ENCODE measurements around the gene ROBO1. TPM values are rescaled to one million over a fixed set of nuclear protein-coding genes. Genes with fewer than 3 reads are reported as not detected.

Gene ROBO1
- total RNA-seq, 1 experiment from 2014 or later = 35.5 TPM

- Histone ChIP-seq H3K4me3 (ENCODE audit: low read length) (no peak overlapping the region), H3K9ac (ENCODE audit: low read length) (no peak overlapping the region), H3K4me2 (ENCODE audit: low read length) (no peak overlapping the region), H3K27ac (ENCODE audit: low read length) (no peak overlapping the region), H3K36me3 (ENCODE audit: low read depth, low read length) (no peaks in the 10 kb centered on the region), H3K9me2 (replicated peaks; ENCODE audit: low read length) (no peaks in the 10 kb centered on the region), H3K27me3 (ENCODE audit: low read length) (no peaks in the 10 kb centered on the region), H3K9me3 (ENCODE audit: low read length) (peaks cover 4% of the 10 kb centered on the region; the same call in 1 of the 2 replicates), H3F3A (ENCODE audit: low read length, unreplicated experiment) (no peaks in the 10 kb centered on the region), H4K20me1 (ENCODE audit: low read length) (no peaks in the 10 kb centered on the region), H3K79me2 (ENCODE audit: low read length) (no peaks in the 10 kb centered on the region), H2AFZ (ENCODE audit: low read length) (no peak overlapping the region), H3K4me1 (ENCODE audit: insufficient read depth, low read length) (no peaks in the 10 kb centered on the region)
- TF ChIP-seq EZH2 (IDR thresholded peaks at IDR 0.05; ENCODE audit: low read length, unreplicated experiment) (no peak), EZH2phosphoT487 (IDR thresholded peaks at IDR 0.05; ENCODE audit: borderline replicate concordance, low read length) (no peak), CTCF (conservative IDR thresholded peaks at IDR 0.05; ENCODE audit: low read depth, low read length) (no peak)
- BruUV-seq (replicated peaks) = no TSS peak
- DNase-seq (no peak), ATAC-seq (no peak)
- intact Hi-C loops (cut with micrococcal nuclease) = no loop called here
- ChIA-PET POLR2A (ENCODE audit: unreplicated experiment) (no interaction called here), CTCF (no interaction called here)
Measured at GRCh38 chr3:79047581-79047980, 720.2 kb downstream of the ROBO1 start.

- no peak overlapping the region for H3K4me2 ChIP-seq (ENCODE audit: low read length)
- no peaks in the 10 kb centered on the region for H3F3A ChIP-seq (ENCODE audit: low read length, unreplicated experiment)
- no peaks in the 10 kb centered on the region for H3K9me2 ChIP-seq (replicated peaks; ENCODE audit: low read length)
- no peaks in the 10 kb centered on the region for H3K9me3 ChIP-seq (ENCODE audit: low read length)
- DNase-seq (no peak), ATAC-seq (no peak)
- no peaks in the 10 kb centered on the region for H4K20me1 ChIP-seq (ENCODE audit: low read length)
- H3K4me1 ChIP-seq (ENCODE audit: insufficient read depth, low read length) = no peaks in the 10 kb centered on the region
- H3K27ac ChIP-seq (ENCODE audit: low read length) = no peak overlapping the region
- TF ChIP-seq EZH2phosphoT487 (IDR thresholded peaks at IDR 0.05; ENCODE audit: borderline replicate concordance, low read length) = no peak
- TF ChIP-seq EZH2 (IDR thresholded peaks at IDR 0.05; ENCODE audit: low read length, unreplicated experiment) = no peak
- TF ChIP-seq CTCF (conservative IDR thresholded peaks at IDR 0.05; ENCODE audit: low read depth, low read length) = no peak
- ChIA-PET CTCF (no interaction called here), POLR2A (ENCODE audit: unreplicated experiment) (no interaction called here)
- BruUV-seq (replicated peaks) = no TSS peak
- H3K9ac ChIP-seq (ENCODE audit: low read length) = no peak overlapping the region
- no peaks in the 10 kb centered on the region for H3K27me3 ChIP-seq (ENCODE audit: low read length)
- intact Hi-C loops (cut with micrococcal nuclease) = no loop called here
- H3K79me2 ChIP-seq (ENCODE audit: low read length) = no peaks in the 10 kb centered on the region
- H3K4me3 ChIP-seq (ENCODE audit: low read length) = no peak overlapping the region
- no peak overlapping the region for H2AFZ ChIP-seq (ENCODE audit: low read length)
- no peaks in the 10 kb centered on the region for H3K36me3 ChIP-seq (ENCODE audit: low read depth, low read length)
Measured at GRCh38 chr3:79041621-79042020, 726.2 kb downstream of the ROBO1 start.

- BruUV-seq (replicated peaks) = no TSS peak
- no peaks in the 10 kb centered on the region for H3K79me2 ChIP-seq (ENCODE audit: low read length)
- H3F3A ChIP-seq (ENCODE audit: low read length, unreplicated experiment) = no peaks in the 10 kb centered on the region
- no peaks in the 10 kb centered on the region for H3K36me3 ChIP-seq (ENCODE audit: low read depth, low read length)
- no peak overlapping the region; the same call in 1 of the 2 replicates for H2AFZ ChIP-seq (ENCODE audit: low read length)
- ChIA-PET POLR2A (ENCODE audit: unreplicated experiment) (no interaction called here), CTCF (no interaction called here)
- DNase-seq = peak; percentile 64
- no peaks in the 10 kb centered on the region for H3K27me3 ChIP-seq (ENCODE audit: low read length)
- H3K9ac ChIP-seq (ENCODE audit: low read length) = no peak overlapping the region
- H3K27ac ChIP-seq (ENCODE audit: low read length) = no peak overlapping the region
- TF ChIP-seq EZH2phosphoT487 (IDR thresholded peaks at IDR 0.05; ENCODE audit: borderline replicate concordance, low read length) (no peak), EZH2 (IDR thresholded peaks at IDR 0.05; ENCODE audit: low read length, unreplicated experiment) (no peak), CTCF (conservative IDR thresholded peaks at IDR 0.05; ENCODE audit: low read depth, low read length) (no peak)
- ATAC-seq = peak; percentile 70
- intact Hi-C loops (cut with micrococcal nuclease) = no loop called here
- H4K20me1 ChIP-seq (ENCODE audit: low read length) = no peaks in the 10 kb centered on the region
- H3K9me3 ChIP-seq (ENCODE audit: low read length) = no peaks in the 10 kb centered on the region
- H3K4me3 ChIP-seq (ENCODE audit: low read length) = no peak overlapping the region
- H3K9me2 ChIP-seq (replicated peaks; ENCODE audit: low read length) = no peaks in the 10 kb centered on the region
- no peaks in the 10 kb centered on the region for H3K4me1 ChIP-seq (ENCODE audit: insufficient read depth, low read length)
- H3K4me2 ChIP-seq (ENCODE audit: low read length) = no peak overlapping the region
Measured at GRCh38 chr3:79040701-79041100, 727.1 kb downstream of the ROBO1 start.

Data from PC-3 (cell line).